Nephron progenitor cell (in vitro differentiated cells): Measurements from ENCODE around the gene VTA1.

Experiments used
- DNase-seq: peaks from one replicate; pipeline ENCODE4 v3.0.0; 2021
- H3K27ac Mint-ChIP-seq: 2 replicates; pipeline ENCODE4 v1.8.0; 2021; ENCODE audit warnings: mild to moderate bottlenecking, moderate library complexity, mixed read lengths
- H3K27me3 Mint-ChIP-seq: 2 replicates; pipeline ENCODE4 v1.8.0; 2021; ENCODE audit warnings: mild to moderate bottlenecking, low read depth, mixed read lengths; ENCODE audit not compliant: poor library complexity
- H3K36me3 Mint-ChIP-seq: 2 replicates; pipeline ENCODE4 v1.8.0; 2021; ENCODE audit warnings: low read depth, mixed read lengths
- H3K4me1 Mint-ChIP-seq: 2 replicates; pipeline ENCODE4 v1.8.0; 2021; ENCODE audit warnings: mixed read lengths
- H3K4me3 Mint-ChIP-seq: 2 replicates; pipeline ENCODE4 v1.8.0; 2021; ENCODE audit warnings: mild to moderate bottlenecking, moderate library complexity, mixed read lengths
- H3K9me3 Mint-ChIP-seq: 2 replicates; pipeline ENCODE4 v1.8.0; 2021; ENCODE audit warnings: mild to moderate bottlenecking, moderate library complexity, mixed read lengths
- TF ChIP-seq, protein P1 (sequence below): fragments of 200-600 bp; sonication (generic); IDR thresholded peaks from 2 replicates; pipeline ENCODE4 v1.5.0; 2021; ENCODE audit warnings: antibody characterized with exemption

VTA1 gene

DNA sequence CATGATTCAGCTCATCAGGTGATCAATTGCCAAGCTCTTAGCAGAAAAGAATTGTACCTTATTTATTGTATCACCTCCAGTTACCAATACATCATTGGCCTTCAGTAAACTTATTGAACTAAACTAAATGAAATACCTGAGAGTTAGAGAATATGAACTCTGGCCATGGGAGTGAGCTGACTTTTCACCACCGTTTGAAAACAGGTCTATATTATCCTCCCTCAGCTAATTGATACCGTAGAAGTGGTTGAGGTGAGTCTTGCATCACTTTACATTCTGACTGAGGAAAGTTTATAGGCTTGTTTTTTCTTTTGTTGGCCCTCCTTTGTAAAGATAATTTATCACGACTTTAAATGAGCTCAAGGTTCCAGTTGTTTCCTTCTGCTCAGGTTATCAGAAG lies 102.2 kb downstream of the VTA1 start:
- H3K27ac Mint-ChIP-seq: no peak overlapping the region
- H3K36me3 Mint-ChIP-seq: no peaks in the 10 kb centered on the region
- no peaks in the 10 kb centered on the region for H3K4me1 Mint-ChIP-seq
- H3K9me3 Mint-ChIP-seq: no peaks in the 10 kb centered on the region
- TF ChIP-seq, protein P1, sequence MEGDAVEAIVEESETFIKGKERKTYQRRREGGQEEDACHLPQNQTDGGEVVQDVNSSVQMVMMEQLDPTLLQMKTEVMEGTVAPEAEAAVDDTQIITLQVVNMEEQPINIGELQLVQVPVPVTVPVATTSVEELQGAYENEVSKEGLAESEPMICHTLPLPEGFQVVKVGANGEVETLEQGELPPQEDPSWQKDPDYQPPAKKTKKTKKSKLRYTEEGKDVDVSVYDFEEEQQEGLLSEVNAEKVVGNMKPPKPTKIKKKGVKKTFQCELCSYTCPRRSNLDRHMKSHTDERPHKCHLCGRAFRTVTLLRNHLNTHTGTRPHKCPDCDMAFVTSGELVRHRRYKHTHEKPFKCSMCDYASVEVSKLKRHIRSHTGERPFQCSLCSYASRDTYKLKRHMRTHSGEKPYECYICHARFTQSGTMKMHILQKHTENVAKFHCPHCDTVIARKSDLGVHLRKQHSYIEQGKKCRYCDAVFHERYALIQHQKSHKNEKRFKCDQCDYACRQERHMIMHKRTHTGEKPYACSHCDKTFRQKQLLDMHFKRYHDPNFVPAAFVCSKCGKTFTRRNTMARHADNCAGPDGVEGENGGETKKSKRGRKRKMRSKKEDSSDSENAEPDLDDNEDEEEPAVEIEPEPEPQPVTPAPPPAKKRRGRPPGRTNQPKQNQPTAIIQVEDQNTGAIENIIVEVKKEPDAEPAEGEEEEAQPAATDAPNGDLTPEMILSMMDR: no peak
- H3K27me3 Mint-ChIP-seq: peaks cover 6% of the 10 kb centered on the region
- DNase-seq: no peak
- no peak overlapping the region for H3K4me3 Mint-ChIP-seq

DNA sequence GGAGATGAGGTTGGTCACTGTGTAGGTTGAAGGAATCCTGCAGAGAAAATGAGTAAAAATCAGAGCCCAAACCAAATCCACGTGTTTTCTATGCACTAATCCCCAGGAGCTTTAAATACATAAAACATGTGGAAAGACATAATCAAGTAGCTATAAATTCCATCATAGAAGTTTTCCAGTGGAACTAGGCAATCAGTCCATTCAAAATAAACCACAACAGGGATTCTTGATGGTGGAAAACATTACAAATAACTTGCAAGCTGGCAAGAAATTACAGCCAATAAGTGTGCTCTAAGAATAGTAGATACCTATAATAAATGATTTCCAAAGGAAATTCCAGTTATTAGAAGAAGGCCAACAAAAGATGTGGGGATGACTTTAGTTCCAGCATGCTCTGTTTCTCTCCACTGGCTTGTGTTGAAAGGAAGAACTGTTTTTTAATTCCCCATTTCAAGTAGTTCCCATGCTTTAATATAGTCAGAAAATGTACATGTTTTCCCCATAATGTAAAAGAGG lies 104.9 kb downstream of the VTA1 start:
- Mint-ChIP-seq H3K9me3 (no peaks in the 10 kb centered on the region), H3K27ac (no peak overlapping the region), H3K4me1 (no peaks in the 10 kb centered on the region), H3K4me3 (no peak overlapping the region), H3K27me3 (peaks cover 3% of the 10 kb centered on the region), H3K36me3 (no peaks in the 10 kb centered on the region)
- no peak for DNase-seq
- TF ChIP-seq, protein P1: no peak

DNA sequence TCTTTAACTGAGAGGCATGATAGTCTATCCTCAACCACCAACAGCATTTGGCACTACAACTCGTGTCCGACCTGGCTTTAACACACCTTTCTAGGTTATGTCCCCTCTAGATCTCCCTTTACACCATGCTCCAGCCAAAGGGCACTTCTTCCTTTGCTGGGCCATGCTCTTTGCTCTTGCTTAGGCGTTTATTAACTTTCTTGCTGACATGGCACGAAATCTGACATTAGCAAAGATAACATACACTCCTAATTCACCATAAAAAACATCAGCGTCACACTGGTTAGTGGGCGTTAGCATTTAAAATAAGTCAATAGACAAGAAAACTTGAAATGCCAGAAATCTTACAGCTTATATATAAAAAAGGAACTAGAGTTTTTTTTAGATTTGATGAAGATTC lies 107.5 kb downstream of the VTA1 start:
- no peak for DNase-seq
- Mint-ChIP-seq H3K9me3 (no peaks in the 10 kb centered on the region), H3K27ac (no peak overlapping the region), H3K27me3 (peaks cover 3% of the 10 kb centered on the region), H3K4me1 (no peaks in the 10 kb centered on the region), H3K36me3 (no peaks in the 10 kb centered on the region), H3K4me3 (no peak overlapping the region)
- TF ChIP-seq, protein P1: no peak

DNA sequence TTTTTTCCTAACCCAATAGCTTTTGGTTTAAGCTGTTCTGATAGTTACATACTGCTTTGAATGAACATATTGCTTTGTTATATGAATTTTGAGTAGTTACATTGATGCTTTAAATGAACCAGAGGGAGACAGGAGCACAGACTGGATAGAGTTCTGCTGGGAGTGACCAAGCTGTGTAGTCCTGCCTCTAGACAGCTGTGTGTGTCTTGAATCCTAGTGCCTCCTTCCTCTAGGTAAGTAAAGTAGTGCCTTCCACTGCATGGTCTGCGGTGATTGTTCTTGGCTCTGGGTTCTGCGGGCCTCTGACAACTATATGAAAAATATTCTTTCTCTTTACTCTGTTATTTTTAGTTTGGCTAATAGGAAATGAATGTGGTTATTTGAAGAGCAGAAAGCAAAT lies 108.7 kb downstream of the VTA1 start:
- no peaks in the 10 kb centered on the region for H3K36me3 Mint-ChIP-seq
- no peak overlapping the region for H3K27ac Mint-ChIP-seq
- H3K4me3 Mint-ChIP-seq: no peak overlapping the region
- no peaks in the 10 kb centered on the region for H3K9me3 Mint-ChIP-seq
- no peak for DNase-seq
- H3K4me1 Mint-ChIP-seq: no peaks in the 10 kb centered on the region
- TF ChIP-seq, protein P1: no peak
- peaks cover 5% of the 10 kb centered on the region for H3K27me3 Mint-ChIP-seq

DNA sequence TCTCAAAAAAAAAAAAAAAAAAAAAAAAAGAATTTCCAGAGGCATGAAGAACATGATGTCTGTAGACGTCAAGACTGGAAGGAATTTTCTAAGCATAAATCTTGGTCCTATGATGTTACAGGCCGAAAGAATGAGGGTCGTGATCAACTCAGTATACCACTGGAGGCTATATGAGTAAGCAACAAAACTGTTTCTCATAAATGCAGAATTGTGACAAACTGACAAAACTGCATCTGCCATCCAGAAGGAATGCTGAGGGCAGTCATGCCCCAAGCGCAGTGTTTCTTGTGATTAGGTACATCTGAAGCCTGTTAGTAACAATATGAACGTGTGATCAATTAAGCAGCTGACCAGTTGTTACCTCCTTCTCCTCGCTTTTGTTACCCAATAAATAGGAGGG lies 111.2 kb downstream of the VTA1 start:
- no peaks in the 10 kb centered on the region for H3K9me3 Mint-ChIP-seq
- TF ChIP-seq, protein P1: no peak
- H3K27me3 Mint-ChIP-seq: peaks cover 2% of the 10 kb centered on the region
- no peaks in the 10 kb centered on the region for H3K4me1 Mint-ChIP-seq
- no peaks in the 10 kb centered on the region for H3K36me3 Mint-ChIP-seq
- no peak for DNase-seq
- H3K27ac Mint-ChIP-seq: no peak overlapping the region
- no peak overlapping the region for H3K4me3 Mint-ChIP-seq

DNA sequence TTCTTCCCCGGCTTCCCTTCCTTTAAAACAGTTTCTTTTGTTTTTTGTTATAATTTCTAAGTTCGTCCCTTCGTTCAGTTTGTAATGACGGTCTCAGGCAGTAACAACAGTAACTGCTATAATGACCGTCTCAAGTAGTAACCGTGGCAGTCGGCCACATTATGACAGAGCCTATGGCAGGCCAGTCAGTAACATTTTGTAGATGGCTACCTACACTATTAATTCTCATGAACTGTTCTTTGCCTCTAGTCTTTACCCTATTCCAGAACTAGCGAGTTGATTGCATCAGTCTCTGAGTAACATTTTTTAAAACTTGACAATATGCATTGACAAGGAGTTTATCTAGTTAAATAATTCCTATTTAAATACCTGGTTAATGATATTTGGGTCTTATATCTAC lies 111.7 kb downstream of the VTA1 start:
- Mint-ChIP-seq H3K27ac (no peak overlapping the region), H3K4me3 (no peak overlapping the region), H3K36me3 (no peaks in the 10 kb centered on the region), H3K27me3 (peaks cover 2% of the 10 kb centered on the region), H3K4me1 (no peaks in the 10 kb centered on the region), H3K9me3 (no peaks in the 10 kb centered on the region)
- no peak for DNase-seq
- TF ChIP-seq, protein P1: no peak
